Glomerular visceral epithelial cell (primary cell): ENCODE data around the gene MGST1.
A peak's percentile ranks its signal among the peaks of the same experiment; 100 is the strongest.

Source experiments
- DNase-seq: peaks from one replicate; pipeline ENCODE4 v3.0.0-alpha.2; 2016; ENCODE audit errors: extremely low spot score

Gene MGST1, protein sequence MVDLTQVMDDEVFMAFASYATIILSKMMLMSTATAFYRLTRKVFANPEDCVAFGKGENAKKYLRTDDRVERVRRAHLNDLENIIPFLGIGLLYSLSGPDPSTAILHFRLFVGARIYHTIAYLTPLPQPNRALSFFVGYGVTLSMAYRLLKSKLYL

DNA sequence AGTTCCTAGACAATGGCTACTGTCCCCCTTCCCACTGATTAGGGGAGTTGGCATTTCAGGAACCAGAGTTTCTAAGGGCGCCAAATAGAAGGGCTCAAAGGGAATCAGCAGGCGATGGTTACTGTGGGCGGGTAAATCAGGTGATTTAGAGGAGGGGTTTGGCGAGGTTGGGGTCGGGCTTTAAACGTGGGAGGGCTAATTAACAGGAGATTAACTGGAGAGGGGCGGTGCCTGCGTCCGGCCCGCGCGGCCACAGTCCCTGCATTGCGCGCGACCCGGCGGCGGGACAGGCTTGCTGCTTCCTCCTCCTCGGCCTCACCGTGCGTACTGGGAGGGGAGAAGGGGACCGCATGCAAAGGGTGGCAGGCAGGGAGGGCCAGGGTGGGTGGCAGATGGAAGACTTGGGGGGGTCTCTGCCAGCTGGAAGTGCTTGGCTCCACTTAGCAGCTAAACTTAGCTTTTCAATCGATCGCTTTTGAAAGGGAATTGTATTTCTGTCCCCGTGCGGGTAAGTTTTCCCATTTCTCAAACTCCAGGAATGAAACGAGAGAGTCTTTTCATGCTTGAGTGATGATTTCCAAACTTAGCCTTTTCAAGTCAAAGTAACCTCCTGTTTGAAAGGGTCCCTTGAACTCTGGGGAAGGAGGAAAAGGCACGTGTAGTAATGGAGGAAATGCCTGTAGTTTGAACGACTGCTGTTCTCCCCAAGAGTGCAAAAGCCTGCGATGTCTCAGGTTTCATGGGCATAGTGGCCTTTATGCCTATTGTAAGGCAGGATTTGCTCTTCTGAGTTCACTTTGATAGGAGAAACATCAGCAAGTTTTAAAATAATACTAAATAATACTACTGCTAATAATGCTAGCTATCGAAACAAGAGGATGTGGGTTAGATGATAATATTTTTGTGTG lies at the start of gene MGST1:
TSS of gene MGST1 (plus strand) at position 255 of the 908 bp plus-strand sequence. CDS start 6,608 bp downstream, outside the sequence.
- peak; percentile 64 for DNase-seq

DNA sequence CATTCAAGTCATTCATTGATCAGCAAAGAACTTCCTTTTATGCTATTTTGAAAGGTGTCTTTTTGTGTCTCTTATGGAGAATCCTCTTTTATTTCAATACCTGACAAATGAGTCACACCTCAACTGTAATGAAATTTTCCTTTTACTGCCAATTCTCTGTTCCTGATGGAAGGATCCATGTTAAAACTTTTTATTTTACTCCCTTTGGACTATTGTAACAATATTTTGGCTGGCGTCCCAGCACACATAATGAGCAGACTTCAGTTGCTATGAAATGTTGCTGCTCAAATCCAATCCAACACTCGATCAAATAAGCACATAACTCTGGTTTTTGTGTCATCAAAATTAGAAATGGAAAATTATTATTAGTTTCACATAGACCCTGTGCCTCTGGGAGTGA lies 48.0 kb upstream of the MGST1 start:
- DNase-seq = no peak

DNA sequence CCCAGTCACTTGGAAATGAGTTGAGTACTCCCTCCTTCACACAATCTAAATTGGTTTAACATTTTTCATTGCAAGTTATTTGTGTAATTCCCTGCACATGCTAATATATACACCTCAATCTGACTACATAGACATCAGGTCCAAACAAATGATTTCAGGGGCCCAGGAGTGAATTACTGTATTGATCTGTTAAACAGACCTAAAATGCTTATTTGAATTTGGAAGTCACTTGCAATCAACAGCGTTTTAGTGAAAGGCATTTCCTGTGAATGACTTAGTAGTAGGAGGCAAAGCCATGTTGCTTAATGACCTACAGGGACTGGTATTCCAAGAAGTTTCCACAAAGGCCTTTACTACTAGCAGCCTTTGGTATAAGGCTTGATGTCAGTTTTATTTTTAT lies 47.3 kb upstream of the MGST1 start:
- no peak for DNase-seq

DNA sequence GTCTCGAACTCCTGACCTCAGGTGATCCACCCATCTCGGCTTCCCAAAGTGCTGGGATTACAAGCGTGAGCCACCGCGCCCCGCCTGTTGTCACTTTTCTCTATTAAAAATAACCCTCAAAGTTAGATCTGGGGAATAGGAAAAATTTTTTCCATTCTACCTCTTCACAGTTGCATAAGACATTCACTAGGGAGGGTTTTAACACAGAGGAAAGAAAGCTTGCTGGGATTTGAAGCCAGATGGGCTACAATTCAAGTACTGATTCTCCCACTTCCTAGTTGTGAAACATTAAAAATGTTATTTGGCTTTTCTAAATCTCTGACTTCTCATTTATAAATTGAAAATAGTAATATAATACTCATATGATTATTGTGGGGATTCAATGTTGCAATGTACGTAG lies 46.7 kb upstream of the MGST1 start:
- DNase-seq = no peak

DNA sequence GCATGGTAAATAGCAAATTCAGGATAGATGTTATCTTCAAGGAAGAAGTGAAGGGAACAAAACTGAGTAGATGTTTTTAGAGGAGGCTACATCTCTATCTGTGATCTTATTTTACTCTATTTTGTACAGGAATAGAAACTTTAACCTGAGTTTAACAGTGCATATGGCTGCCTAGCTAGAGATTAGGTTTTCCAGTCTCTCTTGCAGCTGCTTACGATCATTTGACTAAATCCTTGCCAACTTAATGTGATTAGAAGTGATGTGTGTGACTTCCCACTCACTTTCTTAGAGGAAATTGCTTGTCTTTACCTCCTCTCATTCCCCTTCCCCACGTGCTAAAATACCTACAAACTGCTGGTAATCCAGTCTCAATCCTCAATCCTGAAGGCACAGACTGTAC lies 43.5 kb upstream of the MGST1 start:
- DNase-seq = no peak

DNA sequence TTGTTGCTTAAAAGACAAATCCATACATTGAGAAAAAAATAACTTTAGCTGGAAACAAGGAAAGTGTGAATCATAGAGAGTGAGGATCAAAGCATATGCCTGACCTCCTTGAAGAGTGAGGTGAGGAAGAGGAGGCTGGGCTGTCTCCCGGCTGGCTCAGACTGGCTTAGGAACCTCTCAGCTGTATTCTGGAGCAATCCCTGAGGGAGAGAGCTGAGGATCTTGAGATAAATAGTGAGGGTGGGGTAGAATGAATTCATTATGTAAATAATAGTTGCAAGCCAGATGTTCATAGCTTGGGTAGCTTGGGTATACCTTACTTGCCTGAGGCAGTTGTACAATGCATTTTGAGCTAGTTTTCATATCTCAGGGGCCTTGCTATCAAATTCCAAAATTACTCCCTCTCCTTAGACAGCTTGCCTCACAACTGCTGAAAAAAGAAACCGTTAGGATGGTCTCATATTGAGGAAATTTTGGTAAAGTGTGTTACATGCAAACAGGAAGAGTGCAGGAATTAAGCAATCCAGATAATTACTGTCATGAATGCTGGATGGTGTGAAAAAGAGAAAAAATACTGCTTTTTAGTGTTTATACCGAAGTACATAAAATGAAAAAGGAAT lies 39.5 kb upstream of the MGST1 start:
- DNase-seq = no peak

DNA sequence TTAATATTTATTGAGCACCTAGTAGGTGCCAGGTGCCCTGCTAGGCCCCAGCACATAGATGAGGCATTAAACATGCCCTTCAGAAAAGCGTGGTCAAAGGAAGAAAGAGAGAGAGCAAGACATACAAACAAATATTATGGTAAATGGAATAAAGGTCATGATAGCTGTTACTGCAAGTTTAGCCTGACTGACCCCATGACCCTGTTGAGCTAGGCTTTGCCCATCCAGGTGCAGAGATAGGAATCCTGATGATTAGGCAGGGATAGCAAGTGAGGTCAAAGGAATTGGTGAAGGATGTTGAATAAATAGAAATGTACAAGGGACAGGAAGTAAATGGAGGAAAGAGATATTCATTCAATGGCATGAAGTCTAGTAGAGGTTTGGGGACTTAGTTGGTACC lies 36.5 kb upstream of the MGST1 start:
- DNase-seq = no peak

DNA sequence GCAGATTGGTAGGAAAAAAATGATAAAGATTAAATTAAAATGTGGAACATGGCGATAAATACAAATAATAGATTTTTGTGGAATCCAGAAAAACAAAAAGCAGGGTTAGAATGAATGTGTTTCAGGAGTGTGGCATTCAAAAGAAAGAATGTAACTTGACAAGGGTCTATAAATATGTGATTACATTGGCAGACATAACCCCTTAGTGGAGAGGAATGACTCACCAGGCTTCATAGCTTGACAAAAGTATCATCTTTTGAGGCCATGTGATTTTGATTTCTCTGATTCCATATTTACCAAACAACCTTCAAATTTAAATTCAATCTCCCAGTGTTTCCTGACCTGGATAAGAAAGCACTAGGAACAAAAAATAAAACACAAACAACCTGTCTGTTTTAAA lies 24.4 kb upstream of the MGST1 start:
- DNase-seq = no peak

DNA sequence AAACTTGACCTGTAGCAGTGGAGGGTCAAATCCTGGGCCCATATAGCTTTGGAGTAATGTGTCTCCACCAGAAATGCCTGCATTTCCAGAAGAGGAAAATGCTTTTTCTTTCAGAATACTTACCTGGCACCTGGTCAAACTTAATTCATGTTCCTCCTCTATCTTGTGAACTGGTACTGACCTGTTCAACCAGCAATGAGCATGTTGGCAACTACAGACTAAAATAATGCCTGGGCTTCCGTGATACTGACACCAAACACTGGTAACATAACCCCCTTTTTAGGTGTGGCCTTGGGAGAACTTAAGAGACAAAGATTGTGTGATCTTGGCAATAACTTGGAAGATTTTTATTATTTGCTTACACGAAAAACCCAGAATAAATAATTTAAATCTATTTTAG lies 23.8 kb upstream of the MGST1 start:
- no peak for DNase-seq

DNA sequence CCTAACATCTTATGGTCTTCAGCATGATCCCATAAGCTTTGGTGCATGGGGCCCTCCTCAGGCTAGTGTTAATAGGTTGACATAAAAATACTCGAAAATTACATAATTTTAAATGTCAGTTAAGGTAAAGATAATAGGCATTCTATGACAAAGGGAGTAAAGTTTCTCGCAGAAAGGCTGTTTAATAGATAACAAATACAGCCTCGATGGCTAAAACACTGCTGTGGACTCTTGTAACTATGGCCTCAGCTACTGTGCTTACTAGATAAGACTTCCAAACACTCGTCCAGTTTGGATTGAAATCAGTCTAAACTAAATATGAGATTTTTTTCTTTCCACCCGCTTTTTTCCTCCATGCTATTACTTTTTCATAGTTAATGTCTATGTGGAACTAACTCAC lies 23.2 kb upstream of the MGST1 start:
- DNase-seq = no peak

DNA sequence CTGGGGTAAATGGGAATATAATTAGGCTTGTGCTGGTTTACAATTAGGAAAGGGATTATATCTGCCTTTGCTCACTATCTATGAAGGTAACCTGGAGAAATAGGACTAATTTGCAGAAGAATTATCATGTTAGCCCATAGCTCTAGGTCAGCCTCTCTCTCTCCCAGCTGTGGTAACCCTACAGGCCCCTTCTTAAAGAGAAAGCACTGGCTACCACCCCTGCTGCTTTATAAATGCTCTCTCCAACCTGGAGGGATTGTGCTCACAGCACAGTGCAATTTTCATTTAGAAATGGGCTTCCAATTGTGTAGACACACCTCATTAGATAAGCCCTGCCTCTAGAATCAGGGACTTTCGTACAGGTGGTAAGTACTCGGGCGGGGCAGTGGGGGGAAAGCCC lies 22.7 kb upstream of the MGST1 start:
- DNase-seq = no peak

DNA sequence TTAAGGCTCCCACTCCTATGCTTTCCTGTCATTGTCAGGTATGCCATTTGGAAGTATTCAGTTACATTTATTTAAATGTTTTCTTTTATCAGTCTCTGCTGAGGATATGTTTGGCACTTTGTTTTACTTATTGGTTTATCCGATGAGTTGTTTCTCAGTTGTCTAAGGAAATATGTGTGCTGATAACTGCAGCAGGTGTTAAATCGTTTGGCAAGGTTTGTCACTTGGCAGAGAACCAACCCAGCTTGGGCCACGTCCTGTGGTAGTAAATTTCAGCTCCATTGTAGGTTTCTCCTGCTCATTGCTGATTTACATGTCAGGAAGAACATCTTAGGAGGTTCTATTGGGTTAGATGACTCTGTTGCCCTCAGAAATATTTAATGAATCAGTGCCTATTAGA lies 22.0 kb upstream of the MGST1 start:
- peak; percentile 11 for DNase-seq

DNA sequence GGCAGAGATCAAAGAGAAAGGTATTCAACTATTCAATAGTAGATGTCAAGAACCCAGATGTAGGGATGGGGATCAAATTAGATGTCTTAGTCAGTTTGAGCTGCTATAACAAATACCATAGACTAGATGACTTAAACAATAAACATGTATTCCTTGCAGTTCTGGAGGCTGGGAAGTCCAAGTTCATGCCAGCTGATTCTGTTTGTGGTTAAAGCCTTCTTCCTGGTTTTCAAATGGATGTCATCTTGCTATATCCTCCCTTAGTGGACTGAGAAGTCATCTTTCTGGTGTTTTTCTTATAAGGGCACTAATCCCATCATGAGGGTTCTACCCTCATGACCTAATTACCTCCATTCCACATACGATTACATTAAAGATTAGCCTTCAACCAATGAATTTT lies 19.5 kb upstream of the MGST1 start:
- no peak for DNase-seq

DNA sequence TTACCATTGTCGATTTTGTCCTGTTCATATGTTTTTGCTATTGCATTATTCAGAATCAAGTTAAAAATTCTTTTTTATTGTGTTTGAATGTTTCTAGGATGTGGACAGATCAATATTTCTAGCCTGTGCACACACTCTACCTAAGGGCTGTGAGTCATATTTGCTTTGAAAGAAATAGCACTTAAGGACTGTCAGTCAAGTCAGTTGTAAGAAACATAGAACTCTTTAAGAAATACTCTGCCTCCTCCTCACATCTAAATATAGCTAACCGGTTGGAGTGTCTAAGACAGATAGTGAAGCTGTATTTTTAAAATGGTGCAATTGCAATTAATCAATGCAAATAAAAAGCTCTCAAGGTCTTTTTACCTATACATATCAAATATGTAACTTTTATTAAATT lies 17.9 kb upstream of the MGST1 start:
- DNase-seq = no peak

DNA sequence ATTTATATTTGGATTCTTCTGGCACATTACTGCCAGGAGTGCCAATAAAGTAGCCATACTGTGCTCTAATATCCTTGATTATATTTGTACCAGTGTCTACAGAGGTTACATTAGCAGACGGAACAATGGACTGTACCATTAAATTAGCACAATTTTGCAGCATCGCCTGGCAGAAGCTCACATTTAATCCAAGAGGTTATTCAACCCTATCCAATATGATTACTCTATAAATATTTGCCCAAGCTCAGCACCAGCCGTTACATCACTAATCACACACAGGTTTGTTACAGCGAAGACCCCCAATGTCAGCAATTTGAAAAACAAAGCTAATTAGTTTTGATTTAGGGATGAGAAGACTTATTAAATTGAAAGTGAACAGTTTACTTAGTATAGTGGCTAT lies 16.9 kb upstream of the MGST1 start:
- no peak for DNase-seq

DNA sequence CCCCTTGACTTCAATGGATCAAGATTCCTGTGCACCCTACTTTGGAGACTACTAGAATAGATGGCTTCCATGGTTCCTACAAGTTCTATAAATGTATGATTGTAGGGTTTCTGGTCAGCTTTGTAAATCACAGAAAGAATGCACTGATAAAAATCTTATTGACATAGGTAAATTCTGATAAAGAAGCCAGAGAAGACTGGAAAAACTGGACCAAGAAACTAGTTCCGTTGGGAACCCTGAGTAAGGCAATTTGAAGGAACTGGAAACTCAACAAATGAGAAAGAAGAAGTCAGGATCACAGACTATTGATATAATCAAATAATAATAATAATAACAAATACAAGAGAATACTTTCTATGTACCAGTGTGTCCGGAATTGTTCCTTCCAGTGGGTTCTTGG lies 15.4 kb upstream of the MGST1 start:
- DNase-seq = no peak

DNA sequence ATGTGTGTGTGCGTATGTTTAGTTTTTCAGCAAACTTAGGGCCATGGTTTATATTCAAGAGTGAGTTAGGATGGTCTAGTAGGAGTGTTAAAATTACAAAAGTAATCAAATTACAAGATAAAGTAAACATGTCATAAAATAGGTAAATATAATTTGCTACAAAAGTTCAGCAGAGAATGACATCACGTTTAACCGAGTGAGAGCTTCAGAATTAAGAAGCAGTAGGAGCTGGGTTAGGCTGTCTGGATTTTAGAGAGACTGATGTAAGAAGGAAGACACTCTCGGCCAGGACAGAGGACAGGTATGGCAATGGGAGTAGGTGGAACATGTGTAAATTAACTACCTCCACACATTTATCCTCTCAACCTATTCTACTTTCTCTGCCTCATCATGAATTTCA lies 11.6 kb upstream of the MGST1 start:
- DNase-seq = no peak

DNA sequence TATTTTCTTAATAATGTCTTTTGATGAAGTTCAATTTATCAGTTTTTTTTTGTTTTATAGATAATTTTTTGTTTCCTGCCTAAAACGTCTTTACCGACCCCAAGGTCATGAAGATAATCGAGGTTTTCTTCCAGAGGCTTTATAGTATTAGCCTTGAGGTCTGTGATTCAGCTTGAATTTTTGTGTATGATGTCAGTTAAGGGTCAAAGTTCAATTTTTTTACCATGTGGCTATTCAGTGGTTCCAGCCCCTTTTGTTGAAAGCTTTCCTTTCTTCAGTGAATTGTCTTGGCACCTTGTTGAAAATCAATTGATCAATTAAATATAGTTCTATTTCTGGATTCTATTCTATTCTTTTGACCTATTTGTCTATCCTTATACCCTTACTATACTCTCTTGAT lies 3.2 kb upstream of the MGST1 start:
- no peak for DNase-seq

DNA sequence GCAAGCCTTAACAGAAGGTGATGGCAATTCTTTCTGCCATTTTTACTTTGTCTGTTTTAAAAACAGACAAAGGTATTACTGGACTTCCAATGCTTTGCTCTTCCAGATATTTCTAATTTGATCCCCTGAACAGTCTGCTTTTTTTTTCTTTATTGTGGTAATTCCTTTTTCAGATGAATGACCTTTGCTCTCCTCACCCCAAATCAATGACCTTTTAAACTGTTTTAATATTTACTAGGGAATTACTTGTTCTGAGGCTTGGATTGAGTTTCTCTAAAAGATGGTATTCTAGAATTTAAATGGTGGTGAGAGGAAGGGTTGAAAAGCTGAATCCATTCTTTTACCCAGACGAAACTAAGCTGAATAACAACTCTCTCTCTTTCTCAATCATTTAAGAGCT lies 2.3 kb upstream of the MGST1 start:
- no peak for DNase-seq

DNA sequence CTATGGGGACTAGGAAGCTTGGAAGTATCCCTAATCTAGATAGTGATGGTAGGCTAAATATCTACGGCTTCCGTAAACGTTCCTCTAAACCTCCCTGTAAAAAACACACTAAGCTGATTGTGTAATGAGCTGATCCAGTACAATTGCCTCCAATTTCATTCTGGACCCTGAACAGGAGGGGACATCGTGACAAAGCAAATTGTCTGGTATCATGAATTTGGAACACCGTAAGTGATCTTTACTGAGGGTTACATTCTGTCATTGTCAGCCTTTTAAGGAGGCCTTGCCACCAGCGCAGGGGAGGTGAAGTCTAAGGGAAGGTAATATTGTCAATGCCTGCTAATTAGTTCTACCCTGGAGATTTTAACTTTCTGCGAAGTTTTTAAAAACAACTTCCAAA lies 487 bp upstream of the MGST1 start:
- no peak for DNase-seq

DNA sequence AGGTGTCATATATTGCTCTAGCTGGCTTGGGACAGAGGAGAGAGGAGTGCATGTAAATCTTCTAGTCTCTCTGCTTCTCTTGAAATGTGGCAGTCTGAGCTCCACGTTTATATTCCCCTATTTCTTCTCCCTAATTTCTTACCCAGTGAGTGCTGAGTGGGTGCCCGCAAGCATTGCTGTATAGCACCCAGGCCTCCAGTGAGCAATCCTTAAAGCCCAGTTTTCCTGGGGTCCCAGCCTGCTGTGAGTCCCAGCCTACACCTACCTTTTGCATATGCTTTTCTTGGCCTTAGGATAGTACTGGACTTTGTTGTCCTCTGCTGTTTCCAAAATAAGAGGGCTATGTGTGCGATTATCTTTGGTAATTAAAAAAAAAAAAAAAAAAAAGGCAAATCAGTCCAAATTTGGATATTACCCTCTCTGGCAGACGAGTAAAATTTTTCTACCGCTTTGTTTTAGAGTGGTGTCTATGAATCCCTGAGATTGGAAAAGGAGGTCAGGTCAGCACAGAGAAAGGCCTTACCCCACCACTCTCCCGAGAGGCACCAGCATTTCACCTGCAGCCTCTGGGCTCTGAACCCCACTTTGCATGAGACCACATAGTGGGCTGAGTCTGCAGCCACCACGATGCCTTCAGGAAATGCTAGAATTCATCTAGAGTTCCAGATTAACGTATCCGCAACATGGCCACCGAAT lies 1.1 kb downstream of the MGST1 start:
- peak; percentile 4 for DNase-seq

DNA sequence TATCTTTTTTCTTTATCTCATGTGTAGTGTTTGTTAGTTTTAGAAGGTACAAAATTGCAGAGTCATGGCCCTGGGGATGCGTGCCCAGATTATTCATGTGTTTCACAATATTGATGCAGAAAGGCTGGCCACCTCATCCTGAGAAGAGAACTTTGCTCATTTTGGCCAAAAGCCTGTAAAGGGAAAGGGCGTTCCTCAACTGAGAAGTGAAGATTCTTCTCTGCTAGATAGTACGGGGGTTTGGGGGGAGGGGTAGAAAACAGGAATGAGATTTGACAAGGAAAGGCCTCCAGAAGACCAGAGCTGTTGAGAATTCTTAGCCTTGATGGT lies 1.7 kb downstream of the MGST1 start:
- DNase-seq = peak; percentile 48

DNA sequence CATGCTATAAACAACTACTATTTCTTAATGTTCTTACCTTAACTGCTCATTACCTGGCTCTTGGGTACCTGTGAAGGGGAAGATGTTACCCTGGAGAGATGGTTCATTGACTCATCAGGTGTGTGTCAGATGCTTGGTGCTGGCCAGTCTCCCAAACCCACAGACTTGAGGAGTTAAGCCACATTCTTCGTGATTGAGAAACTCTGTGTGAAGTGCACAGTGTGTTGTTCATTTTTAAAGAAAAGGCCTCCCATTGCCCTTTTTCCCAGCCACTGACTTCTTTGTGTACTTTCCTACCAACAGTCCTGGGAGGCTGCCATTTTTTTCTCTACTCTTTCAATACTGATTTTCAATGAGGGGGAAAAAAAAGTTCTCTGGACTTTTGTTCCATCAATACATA lies 3.2 kb downstream of the MGST1 start:
- peak; percentile 81 for DNase-seq
